Stimulated activated CD4-positive, alpha-beta T cell treated with anti-CD3 and anti-CD28 coated beads, Interleukin-4, amount 100 ng/mL, for 4 hours (primary cell): ENCODE results near the gene KIZ.
"Not testable (repeated sequence)": the region's sequence is repeated elsewhere in the genome, so short reads cannot be mapped to it uniquely, and the experiment has no call there.

Experiments used
- DNase-seq, 2 experiments: peaks; one replicate each; pipeline ENCODE4 v3.0.0-alpha.2; 2020

Gene KIZ

GRCh38 chr20:21234324-21234723 lies 108.4 kb downstream of the KIZ start:
- DNase-seq: no peak

- no peak for DNase-seq
Observed at GRCh38 chr20:21234806-21235483, 109.1 kb downstream of the KIZ start.

DNA sequence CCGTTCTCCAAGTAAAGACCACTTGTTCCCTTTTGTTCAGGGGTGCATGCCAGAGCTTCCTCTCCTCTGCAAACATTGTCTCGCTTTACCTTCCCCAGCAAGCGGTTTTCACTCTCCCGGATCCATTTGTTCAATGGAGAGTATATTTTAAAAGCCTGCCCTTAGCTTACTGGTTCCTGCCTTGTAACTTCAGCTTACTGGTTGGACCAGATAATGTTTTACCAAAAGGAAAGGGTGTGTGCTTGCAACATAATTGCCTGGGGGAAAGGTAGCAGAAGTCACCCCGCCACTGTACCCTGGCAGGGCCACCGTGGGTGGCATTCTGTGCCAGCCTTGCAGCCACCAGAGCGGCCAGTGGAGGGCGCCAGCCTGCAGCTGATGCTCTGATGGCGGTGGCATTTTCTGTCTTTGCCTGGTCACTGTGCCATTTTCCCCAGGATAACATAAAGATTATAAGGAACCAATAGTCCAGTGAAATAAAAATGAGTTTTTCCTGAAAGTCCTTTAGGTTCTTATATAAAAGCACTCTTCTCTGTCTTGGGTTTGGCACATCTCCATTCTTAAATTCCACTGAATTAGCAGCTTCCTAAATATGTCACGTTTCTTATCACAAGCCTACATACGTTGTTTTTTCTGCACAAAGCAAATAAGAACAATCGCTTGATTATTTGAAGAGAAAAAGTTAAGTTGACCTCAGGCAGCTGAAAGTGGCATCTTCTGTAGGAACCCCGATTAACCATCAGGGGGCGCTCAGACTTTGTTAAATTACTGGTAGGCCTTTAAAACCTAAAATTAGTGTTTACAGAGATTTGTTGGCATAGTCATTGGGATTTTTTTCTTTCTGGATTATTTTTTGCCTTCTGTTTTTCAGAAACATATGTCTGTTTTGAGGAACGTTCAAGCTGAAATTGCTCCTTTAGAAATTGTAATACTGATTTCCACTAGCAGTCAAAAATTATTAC lies 109.9 kb downstream of the KIZ start:
- DNase-seq: peak; percentile 42 to 62

DNA sequence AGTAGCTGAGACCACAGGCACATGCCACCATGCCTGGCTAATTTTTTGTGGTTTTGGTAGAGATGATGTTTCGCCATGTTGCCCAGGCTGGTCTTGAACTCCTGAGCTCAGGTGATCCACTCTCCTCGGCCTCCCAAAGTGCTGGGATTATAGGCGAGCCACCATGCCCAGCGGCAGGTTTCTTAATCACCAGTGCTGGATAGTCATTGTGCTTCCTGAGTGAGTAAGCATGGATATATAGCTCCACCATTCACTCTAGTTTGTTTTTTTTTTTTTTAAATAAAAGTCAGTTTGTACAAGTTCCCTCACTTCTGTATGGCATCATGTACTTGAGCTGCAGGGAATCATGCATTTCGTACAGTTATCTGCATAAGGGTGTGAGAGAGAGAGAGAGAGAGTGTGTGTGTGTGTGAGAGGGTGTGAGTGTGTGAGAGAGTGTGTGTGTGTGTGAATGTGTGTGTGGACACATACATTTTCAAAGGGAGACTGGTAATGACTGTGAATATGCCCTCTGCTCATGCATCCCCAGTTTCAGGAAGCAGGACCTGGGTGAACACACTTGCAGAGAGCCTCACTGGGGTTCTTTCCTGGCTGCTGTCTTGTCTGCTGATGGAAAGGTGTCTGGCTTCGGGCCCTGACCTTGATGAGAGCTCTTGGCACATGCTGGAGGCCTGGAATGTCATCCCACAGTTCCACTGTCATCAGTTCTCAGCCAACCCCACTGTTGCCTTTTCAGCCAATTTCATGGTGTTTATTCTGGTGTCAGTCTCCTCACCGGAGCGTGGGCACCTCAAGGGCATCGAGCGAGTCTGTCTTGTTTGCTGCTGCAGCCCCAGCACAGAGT lies 112.3 kb downstream of the KIZ start:
- no peak for DNase-seq

DNA sequence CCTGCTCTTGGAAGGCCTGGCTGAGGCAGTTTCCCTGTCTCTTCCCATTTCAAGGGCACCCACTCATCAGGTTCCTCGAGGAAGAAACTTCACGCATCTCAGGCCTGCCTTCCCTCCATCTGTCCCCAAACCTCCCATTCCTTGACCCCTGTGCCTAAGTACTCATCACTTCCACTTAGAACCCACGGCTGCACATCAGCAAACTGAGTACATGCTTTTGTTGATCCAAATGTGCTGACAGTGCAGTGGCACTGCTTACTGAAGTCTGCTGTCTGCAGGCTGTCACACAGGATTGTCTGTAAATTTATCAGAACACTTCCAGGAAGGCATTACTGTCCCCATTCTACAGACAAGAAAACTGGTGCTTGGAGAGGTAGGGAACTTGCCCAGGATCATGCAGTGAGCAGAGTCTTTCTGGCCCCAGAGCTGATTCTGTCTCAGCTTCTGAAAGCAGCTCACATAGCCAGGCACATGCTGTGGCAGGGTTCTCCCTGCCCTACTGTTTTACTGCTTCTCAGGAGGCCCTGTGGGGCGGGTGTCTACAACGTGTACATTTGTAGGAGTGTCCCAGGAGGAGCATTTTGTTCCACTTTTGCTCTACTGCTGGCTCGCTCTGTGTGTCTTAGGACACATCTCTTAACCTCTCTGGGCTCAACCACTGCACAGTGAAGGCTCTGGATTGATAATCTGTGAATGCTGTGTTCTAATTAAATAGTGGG lies 113.1 kb downstream of the KIZ start:
- no peak for DNase-seq

DNA sequence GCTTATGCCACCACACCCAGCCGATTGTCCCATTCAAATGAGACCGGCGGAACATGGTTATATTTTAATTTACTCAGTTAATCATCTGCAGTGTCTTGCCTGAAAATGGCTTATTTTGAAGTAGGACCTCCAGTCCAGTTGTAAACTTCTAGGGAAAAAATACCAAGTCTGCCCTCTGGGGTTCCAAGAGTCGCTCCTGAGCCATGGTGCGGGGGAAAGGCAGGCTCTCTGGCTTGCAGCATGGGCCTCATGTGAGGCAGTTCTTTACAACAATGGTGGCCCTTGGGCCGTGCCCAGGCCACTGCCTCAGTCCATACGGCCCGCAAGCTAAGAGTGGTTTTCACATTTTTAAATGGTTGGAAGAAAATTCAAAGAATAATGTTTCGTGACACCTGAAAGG lies 114.5 kb downstream of the KIZ start:
- DNase-seq: no peak

DNA sequence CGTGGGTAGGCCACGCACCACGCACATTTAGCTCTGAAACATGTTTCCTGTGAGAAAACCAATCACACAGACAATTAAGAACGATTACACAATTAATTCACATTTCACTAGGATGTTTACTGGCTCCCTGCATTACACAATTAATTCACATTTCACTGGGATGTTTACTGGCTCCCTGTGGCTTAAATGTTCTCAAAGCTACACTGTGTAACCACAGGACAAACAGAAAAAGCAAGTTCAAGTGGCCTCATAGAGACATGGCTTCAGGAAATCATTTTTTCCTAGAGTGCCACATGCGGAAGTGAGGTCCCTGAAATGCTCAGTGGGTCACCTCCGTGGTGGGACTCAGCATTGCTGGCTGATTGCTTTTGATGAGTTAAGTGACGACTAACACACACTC lies 115.5 kb downstream of the KIZ start:
- DNase-seq: no peak

GRCh38 chr20:21243811-21244210 lies 117.9 kb downstream of the KIZ start:
- DNase-seq: no peak

DNA sequence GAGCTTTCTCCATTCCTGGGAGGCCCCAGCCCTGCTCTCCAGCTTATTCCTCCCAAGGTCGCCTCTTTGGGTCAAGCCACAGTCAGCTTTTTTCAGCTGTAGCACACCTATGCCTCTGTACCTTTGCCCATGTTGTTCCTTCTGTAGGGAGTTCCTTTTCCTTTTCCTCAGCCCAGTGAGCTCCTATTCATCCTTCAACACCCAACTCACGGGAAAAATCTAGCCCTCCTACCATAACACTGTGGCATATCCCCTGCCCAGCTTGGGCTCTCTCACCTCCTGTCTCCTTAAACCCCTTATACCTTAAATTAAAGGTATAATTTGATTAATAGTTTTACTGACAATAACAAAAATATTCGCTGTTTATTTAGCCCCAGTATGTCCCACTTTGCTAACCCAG lies 118.9 kb downstream of the KIZ start:
- no peak for DNase-seq

DNA sequence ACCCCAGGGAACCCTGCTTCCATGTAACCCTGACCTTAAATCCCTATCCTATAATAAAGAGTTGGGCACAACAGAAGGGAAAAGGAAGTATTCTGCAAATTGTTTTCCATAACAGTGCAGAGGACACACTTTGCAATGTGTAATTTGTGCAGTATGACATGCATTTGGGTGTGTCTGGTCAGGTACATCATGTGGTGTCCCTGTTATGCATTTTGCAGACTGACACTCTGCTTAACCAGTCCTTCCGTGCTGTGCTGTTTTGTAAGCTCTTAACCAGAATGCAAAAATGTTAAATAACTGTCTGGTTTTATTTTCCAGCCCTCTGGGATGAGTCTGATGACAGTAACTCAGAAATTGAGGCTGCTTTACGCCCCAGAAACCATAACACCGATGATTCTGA lies 120.3 kb downstream of the KIZ start:
- DNase-seq: no peak

GRCh38 chr20:21247603-21248095 lies 121.8 kb downstream of the KIZ start:
- DNase-seq: not testable (repeated sequence)

DNA sequence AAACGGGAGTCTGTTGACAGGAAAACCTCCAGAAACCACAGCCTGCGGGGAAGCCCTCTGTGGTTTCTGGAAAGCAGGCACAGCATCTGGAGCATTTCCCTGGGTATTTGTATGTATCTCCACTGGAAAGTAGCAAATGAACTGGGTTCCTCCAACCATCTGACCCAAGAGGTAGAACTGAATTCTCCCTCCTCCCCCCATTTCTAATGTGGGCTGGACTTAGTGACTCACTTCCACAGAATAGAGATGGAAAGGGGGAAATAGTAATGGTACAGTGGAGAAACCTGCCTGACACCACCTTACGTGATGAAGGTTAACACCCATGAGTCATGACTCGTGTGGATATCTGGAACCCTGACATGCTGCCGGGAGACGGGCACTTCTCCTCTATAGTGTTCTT lies 125.4 kb downstream of the KIZ start:
- DNase-seq: no peak

DNA sequence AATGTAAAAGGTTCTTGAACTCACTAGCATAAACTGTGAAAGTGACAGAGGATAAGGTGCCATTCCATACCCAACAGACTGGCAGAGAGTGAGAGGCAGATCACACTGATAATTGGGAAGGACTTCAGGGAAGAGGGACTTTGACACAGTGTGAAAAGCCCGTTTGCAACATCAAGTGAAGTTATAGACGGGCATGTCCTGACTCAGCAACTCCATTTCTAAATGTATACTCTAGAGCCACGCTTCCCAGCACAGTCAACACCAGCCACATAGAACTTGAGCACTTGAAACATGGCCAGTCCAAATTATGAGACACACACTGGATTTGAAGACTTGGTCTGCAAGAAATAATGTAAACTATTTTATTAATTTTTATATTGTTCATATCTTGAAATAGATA lies 131.3 kb downstream of the KIZ start:
- no peak for DNase-seq

DNA sequence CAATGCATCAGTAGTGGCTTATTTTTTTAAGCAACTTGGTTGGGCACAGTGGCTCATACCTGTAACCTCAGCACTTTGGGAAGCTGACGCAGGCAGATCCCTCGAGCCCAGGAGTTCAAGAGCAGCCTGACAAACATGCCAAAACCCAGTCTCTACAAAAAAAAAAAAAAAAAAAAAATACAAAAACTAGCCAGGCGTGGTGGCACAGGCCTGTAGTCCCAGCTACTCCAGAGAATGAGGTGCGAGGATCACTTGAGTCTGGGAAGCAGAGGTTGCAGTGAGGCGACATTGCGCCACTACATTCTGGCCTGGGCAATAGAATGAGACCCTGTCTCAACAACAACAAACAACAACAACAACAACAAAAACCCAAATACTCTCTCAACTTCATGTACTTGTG lies 132.5 kb downstream of the KIZ start:
- DNase-seq: no peak

GRCh38 chr20:21259346-21259745 lies 133.5 kb downstream of the KIZ start:
- no peak for DNase-seq

DNA sequence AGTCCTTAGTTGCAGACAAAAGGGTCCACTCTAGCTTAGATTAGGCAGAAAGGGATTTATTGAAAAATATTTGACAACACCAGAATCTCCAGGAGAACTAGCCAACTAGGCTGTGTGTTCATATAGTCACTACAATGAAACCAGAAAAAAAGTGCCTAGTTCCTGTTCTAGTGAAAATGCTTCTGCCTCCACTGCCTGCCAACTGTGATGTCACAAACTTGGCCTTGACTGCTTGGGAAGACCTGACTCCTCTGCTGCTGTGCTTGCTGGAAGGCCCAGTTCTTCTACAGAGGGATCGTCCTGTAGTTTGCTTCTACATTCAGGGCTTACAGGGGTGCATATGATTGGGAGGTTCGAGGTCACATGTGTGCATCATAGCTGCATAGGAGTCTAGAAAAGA lies 136.9 kb downstream of the KIZ start:
- no peak for DNase-seq

DNA sequence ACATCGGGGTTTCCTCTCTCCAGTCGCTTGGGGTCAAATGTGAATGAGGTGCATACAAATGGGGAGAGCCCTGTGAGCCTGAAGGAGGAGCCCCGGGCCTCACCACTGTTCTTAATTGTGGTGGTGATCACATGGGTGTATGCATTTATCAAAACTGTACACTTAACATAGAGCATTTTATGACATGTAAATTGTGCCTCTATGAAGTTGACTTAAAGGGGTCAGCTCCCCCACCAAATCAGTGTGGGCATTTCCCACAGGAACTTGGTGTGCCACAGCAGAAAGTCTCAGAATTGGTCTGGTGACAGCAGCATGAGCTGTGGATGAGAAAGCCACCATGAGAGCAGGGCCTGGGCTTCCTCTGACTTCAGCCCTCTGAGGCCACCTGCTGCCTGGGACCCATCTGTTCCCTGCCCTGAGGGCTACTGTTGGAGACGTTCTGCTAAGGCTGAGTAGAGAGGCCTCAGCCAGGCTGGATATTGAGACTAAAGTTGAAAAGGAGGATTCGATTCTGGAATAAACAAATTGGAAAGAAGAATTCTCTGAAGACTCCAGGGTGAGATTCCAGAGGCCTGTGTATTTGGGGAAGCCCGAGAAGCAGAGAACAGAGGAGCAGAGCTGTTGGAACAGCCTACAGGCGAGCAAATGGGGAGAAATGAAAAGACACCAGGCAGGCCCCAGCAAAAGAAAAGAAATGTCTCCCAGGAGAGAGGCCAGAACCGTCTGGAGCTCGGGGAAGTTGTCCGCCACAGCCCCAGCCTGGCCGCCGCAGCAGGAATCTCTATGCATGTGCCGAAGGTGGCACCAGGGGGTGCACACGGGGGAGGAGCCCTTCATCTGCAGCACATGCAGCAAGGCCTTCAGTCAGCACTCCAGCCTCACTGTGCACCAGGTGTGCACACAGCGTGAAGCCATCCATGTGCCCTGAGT lies 139.6 kb downstream of the KIZ start:
- no peak for DNase-seq

- DNase-seq: no peak
Observed at GRCh38 chr20:21266191-21266536, 140.3 kb downstream of the KIZ start.

DNA sequence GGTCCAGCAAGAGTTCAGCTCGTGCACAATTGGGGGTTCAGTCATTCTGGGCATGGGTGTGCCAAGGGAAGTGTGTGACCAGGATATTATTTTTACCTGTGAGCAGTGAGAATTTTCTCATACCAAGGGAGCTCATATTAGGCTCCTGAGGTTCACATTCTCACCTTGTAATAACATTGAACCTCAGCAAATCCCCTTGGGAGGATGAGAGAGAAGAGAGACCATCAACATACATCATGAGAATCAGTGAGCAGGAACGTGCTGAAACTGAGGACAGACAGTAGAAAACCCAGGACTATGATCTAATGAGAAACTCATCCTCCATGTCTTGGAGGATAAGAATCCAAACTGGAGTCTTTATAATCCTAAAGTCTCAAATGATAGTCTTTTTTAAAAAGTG lies 143.9 kb downstream of the KIZ start:
- DNase-seq: no peak

DNA sequence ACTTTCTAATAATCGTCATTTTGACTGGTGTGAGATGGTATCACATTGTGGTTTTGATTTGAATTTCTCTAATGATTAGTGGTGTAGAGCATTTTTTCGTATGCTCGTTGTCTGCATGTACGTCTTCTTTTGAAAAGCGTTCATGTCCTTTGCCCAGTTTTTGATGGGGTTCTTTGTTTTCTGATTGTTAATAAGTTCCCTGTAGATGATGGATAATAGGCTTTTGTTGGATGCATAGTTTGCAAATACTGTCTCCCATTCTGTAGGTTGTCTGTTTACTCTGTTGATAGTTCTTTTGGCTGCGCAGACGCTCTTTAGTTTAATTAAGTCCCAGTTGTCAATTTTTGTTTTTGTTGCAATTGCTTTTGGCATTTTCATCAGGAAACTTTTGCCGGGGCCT lies 144.9 kb downstream of the KIZ start:
- DNase-seq: no peak

DNA sequence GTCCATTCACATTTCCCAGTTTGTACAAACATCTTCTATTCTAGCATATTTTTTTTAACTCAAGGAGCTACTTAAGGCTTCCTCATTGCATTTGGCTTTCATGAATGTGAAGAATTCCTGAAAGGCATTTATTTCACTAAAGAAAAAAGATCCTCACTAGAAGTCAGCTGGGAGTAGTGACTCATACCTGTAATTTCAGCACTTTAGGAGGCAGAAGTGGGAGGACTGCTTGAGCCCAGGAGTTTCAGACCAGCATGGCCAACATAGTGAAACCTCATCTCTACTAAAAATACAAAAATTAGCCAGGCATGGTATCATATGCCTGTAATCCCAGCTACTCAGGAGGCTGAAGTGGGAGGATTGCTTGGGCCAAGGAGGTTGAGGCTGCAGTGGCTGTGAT lies 146.4 kb downstream of the KIZ start:
- DNase-seq: no peak

- DNase-seq: no peak
Observed at GRCh38 chr20:21272679-21273078, 146.8 kb downstream of the KIZ start.
